ENCODE data around the gene RALBP1.
A peak's percentile ranks its signal among the peaks of the same experiment; 100 is the strongest.

The RALBP1 gene

GRCh38 chr18:9550429-9550828 is 75.1 kb downstream of the RALBP1 start:
- no peak for DNase-seq (ENCODE audit: low read depth)

GRCh38 chr18:9552191-9552590 is 76.9 kb downstream of the RALBP1 start:
- DNase-seq (ENCODE audit: low read depth), result no peak

- DNase-seq (ENCODE audit: low read depth), result no peak
These were observed 77.3 kb downstream of the RALBP1 start for GRCh38 chr18:9552616-9553015.

- peak; percentile 31 for DNase-seq (ENCODE audit: low read depth)
These were observed 82.1 kb downstream of the RALBP1 start for GRCh38 chr18:9557250-9557943.

GRCh38 chr18:9558387-9559064 is 83.2 kb downstream of the RALBP1 start:
- no peak for DNase-seq (ENCODE audit: low read depth)

- DNase-seq (ENCODE audit: low read depth), result no peak
These were observed 83.9 kb downstream of the RALBP1 start for GRCh38 chr18:9559253-9559652.

GRCh38 chr18:9561759-9562158 is 86.4 kb downstream of the RALBP1 start:
- DNase-seq (ENCODE audit: low read depth), result no peak

- no peak for DNase-seq (ENCODE audit: low read depth)
These were observed 87.3 kb downstream of the RALBP1 start for GRCh38 chr18:9562584-9562983.

- DNase-seq (ENCODE audit: low read depth), result no peak
These were observed 88.0 kb downstream of the RALBP1 start for GRCh38 chr18:9563331-9563730.

- DNase-seq (ENCODE audit: low read depth), result no peak
These were observed 90.1 kb downstream of the RALBP1 start for GRCh38 chr18:9565407-9565806.

GRCh38 chr18:9568186-9568585 is 92.9 kb downstream of the RALBP1 start:
- DNase-seq (ENCODE audit: low read depth), result no peak

GRCh38 chr18:9569178-9569577 is 93.9 kb downstream of the RALBP1 start:
- DNase-seq (ENCODE audit: low read depth), result no peak

GRCh38 chr18:9570255-9570654 is 94.9 kb downstream of the RALBP1 start:
- no peak for DNase-seq (ENCODE audit: low read depth)

GRCh38 chr18:9571546-9571945 is 96.2 kb downstream of the RALBP1 start:
- no peak for DNase-seq (ENCODE audit: low read depth)

- DNase-seq (ENCODE audit: low read depth), result no peak
These were observed 99.3 kb downstream of the RALBP1 start for GRCh38 chr18:9574473-9575115.

GRCh38 chr18:9575558-9575957 is 100.2 kb downstream of the RALBP1 start:
- DNase-seq (ENCODE audit: low read depth), result peak; percentile 86

GRCh38 chr18:9577361-9577760 is 102.0 kb downstream of the RALBP1 start:
- no peak for DNase-seq (ENCODE audit: low read depth)

- no peak for DNase-seq (ENCODE audit: low read depth)
These were observed 103.0 kb downstream of the RALBP1 start for GRCh38 chr18:9578306-9578705.

GRCh38 chr18:9581667-9582066 is 106.4 kb downstream of the RALBP1 start:
- DNase-seq (ENCODE audit: low read depth), result no peak

- DNase-seq (ENCODE audit: low read depth), result no peak
These were observed 111.5 kb downstream of the RALBP1 start for GRCh38 chr18:9586814-9587213.
